Activated CD8-positive, alpha-beta memory T cell treated with anti-CD3 and anti-CD28 coated beads, Interleukin-2, amount 50 U/mL, for 48 hours (primary cell): ENCODE results near the gene ADIPOR2.
"Not testable (repeated sequence)": the region's sequence is repeated elsewhere in the genome, so short reads cannot be mapped to it uniquely, and the experiment has no call there.

Experiments used
- DNase-seq: peaks from one replicate; pipeline ENCODE4 v3.0.0-alpha.2; 2020

Gene ADIPOR2

GRCh38 chr12:1705774-1706631 lies 15.1 kb downstream of the ADIPOR2 start:
- DNase-seq: no peak

DNA sequence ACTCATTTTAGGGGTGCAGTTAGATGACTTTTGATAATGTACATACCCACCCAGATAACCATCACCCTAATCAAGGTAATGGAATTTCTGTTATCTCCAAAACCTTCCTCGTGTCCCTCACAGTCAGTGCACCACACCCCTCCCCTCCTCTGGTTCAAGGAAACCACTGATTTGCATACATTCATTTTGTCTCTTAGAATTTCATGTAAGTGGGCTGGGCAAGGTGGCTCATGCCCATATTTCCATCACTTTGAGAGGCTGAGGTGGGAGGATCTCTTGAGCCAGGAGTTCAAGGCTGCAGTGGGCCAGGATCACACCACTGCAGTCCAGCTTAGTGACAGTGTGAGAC lies 15.7 kb downstream of the ADIPOR2 start:
- DNase-seq: no peak

- DNase-seq: no peak
Observed at GRCh38 chr12:1707051-1707450, 16.2 kb downstream of the ADIPOR2 start.

DNA sequence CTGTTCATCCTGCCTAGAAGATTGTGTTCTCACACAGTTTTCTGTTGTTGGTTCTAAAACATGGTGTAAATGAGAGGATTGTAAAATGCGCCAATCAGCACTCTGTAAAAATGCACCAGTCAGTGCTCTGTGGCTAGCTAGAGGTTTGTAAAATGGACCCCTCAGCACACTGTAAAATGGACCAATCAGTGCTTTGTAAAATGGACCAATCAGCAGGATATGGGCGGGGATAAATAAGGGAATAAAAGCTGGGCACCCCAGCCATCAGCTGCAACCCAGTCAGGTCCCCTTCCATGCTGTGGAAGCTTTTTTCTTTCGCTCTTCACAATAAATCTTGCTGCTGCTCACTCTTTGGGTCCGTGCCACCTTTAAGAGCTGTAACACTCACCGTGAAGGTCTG lies 19.1 kb downstream of the ADIPOR2 start:
- not testable (repeated sequence) for DNase-seq

DNA sequence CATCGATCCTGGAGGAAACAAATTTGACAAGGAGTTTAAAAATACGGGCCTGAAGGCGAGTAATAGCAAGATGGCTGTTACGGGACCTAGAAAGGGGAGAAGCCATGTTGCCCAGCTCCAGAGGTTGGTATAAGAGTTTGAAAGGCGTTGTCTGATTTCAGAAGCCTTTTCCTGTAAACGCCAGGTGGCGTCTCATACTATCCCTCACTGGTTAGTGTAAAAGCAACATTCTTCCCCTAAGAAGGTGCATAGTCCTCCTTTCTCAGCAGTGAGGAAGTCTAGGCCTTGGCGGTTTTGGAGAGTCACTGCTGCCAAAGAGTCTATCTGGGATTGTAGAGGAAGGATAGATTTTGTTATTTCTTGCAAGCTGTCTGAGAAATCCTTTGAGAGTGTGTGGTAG lies 20.0 kb downstream of the ADIPOR2 start:
- not testable (repeated sequence) for DNase-seq

GRCh38 chr12:1711536-1712211 lies 20.8 kb downstream of the ADIPOR2 start:
- not testable (repeated sequence) for DNase-seq

DNA sequence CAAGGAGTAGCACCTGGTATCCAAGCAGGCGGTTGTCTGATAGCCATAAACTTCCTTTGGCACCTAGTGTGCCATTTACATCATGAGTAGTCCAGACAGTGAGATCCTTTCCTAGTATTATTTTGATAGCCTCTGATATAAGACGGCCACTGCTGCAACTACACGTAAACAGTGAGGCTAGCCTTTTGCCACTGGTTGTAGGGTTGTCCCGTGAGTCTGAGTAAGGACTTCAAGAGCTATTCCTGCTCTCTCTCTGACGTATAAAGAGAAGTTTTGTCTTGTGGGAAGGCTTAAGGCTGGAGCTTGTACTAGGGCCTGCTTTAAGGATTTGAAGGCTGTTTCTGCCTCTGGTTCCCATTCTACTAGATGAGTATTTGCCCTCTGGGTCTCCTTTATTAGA lies 21.4 kb downstream of the ADIPOR2 start:
- DNase-seq: not testable (repeated sequence)

DNA sequence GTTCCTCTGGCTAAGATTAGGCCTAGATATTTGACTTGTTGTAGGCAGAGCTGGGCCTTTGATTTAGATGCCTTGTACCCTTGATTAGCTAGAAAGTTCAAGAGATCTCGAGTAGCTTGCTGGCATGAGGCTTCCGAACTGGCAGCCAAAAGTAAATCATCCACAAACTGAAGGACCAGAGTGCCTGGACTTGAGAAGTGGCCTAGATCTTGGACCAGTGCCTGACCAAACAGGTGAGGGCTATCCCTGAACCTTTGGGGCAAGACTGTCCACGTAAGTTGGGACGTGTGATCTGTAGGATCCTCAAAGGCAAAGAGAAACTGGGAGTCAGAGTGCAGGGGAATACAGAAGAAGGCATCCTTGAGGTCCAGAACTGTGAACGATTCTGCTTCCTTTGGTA lies 22.0 kb downstream of the ADIPOR2 start:
- DNase-seq: not testable (repeated sequence)

DNA sequence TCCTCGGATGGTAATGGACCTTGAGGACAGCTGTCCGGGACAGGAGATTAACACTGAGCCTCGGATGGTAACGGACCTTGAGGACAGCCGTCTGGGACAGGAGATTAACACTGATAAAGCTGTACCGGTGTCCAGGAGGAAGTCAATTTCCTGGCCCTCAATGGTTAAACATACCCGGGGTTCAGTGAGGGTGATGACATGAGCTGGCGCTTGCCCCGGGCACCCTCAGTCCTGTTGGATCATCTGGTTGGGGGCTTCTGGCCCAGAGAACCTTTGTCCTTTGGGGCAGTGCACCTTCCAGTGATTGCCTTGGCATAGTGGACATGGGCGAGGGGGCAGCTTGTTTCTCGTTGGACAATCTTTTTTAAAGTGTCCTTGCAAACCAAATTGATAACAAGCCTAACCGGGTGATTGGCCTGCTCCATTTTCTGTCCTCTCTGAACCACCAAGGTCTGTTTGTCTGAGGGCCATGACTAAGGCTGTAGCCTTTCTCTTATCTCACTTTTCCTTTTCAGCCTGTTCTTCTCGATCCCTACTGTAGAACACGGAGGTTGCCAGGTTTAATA lies 23.0 kb downstream of the ADIPOR2 start:
- not testable (repeated sequence) for DNase-seq

GRCh38 chr12:1715459-1715858 lies 24.6 kb downstream of the ADIPOR2 start:
- not testable (repeated sequence) for DNase-seq

DNA sequence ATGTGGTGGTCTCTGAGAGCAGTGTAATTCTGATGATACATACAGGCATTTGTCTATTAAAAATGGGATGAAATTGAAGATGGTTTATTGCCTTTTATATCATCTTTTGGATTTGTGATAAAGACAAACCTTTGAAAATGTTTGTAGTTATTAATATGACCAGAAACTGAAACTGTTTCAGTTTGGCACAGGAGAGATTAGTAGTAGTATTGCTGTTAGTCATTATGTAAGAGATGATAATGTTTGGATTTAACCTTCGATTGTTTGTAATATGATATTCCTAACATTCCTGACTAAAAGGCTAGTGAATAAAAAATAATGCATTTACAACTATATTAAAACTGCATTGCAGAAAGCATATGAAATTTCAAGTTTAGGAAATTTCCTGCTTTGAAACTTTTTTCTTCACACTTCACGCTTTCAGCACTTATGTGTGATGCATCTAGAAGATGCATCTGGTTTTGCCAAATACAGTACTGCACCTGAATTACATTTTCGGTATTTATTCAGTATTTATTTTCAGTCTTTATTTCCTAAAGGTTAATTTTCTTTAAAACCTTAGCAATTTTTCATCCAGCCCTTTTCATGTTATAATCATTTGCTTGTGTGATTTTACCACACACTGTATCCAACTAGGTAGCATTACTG lies 25.5 kb downstream of the ADIPOR2 start:
- DNase-seq: no peak

DNA sequence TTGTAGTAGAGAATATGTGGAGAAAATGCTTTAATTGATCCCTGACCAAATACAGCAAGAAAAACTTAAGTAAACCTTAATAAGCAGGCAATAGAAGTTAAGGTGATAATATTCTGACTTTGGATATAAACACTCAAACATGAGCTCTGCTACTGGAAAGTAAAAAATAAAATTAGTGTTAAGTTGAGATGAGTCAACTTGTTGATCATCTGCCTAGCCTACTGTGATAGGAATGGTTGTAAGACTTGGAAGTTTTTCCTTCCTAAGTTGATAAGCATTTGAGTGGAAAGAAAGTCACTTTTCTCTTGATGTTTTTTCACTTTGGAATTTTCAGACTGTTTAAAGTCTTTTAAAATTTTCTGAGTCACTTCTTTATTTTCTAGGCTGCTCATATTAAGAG lies 26.0 kb downstream of the ADIPOR2 start:
- no peak for DNase-seq

GRCh38 chr12:1719139-1719538 lies 28.3 kb downstream of the ADIPOR2 start:
- no peak for DNase-seq

- DNase-seq: no peak
Observed at GRCh38 chr12:1720494-1720893, 29.6 kb downstream of the ADIPOR2 start.

GRCh38 chr12:1723721-1724120 lies 32.9 kb downstream of the ADIPOR2 start:
- DNase-seq: no peak

GRCh38 chr12:1724250-1724649 lies 33.4 kb downstream of the ADIPOR2 start:
- no peak for DNase-seq

GRCh38 chr12:1726753-1727152 lies 35.9 kb downstream of the ADIPOR2 start:
- no peak for DNase-seq

GRCh38 chr12:1728824-1729223 lies 38.0 kb downstream of the ADIPOR2 start:
- no peak for DNase-seq

- no peak for DNase-seq
Observed at GRCh38 chr12:1731019-1731687, 40.3 kb downstream of the ADIPOR2 start.

DNA sequence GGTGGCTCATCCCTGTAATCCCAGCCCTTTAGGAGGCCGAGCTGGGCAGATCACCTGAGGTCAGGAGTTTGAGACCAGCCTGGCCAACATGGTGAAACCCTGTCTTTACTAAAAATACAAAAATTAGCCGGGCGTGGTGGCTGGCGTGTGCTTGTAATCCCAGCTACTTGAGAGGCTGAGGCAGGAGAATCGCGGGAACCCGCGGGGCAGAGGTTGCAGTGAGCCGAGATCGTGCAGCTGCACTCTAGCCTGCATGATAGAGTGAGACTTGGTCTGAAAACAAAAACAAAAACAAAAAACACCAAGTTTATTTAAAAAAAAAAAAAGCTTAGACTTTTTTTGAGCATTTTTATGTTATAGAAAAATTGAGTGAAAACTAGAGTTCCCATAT lies 40.8 kb downstream of the ADIPOR2 start:
- DNase-seq: not testable (repeated sequence)

- DNase-seq: no peak
Observed at GRCh38 chr12:1732914-1733313, 42.0 kb downstream of the ADIPOR2 start.

DNA sequence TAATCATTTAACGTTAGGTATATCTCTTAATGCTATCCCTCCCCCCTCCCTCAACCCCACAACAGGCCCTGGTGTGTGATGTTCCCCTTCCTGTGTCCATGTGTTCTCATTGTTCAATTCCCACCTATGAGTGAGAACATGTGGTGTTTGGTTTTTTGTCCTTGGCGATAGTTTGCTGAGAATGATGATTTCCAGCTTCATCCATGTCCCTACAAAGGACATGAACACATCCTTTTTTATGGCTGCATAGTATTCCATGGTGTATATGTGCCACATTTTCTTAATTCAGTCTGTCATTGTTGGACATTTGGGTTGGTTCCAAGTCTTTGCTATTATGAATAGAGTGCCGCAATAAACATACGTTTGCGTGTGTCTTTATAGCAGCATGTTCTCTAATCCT lies 42.8 kb downstream of the ADIPOR2 start:
- not testable (repeated sequence) for DNase-seq
